ENCODE results near the gene H1-8. TPM values are rescaled to one million over a fixed set of nuclear protein-coding genes. Genes with fewer than 3 reads are reported as not detected.
"Not testable (repeated sequence)": the region's sequence is repeated elsewhere in the genome, so short reads cannot be mapped to it uniquely, and the experiment has no call there.

H1-8 gene
- total RNA-seq, 1 donor from 2014 or later = not detected

GRCh38 chr3:129533406-129533805, 9.6 kb upstream of the H1-8 start:
- DNase-seq (ENCODE audit: low spot score) = no peak

GRCh38 chr3:129534428-129535027, 8.4 kb upstream of the H1-8 start:
- no peak for DNase-seq (ENCODE audit: low spot score)

GRCh38 chr3:129535075-129535474, 7.9 kb upstream of the H1-8 start:
- DNase-seq (ENCODE audit: low spot score) = no peak

- DNase-seq (ENCODE audit: low spot score) = no peak
These were observed 6.7 kb upstream of the H1-8 start for GRCh38 chr3:129536374-129536667.

GRCh38 chr3:129536804-129537203, 6.2 kb upstream of the H1-8 start:
- no peak for DNase-seq (ENCODE audit: low spot score)

GRCh38 chr3:129539206-129539605, 3.8 kb upstream of the H1-8 start:
- no peak for DNase-seq (ENCODE audit: low spot score)

GRCh38 chr3:129540776-129541516, 2.0 kb upstream of the H1-8 start:
- DNase-seq (ENCODE audit: low spot score) = no peak

- no peak for DNase-seq (ENCODE audit: low spot score)
These were observed 228 bp upstream of the H1-8 start for GRCh38 chr3:129542747-129543146.

- no peak for DNase-seq (ENCODE audit: low spot score)
These were observed 1.0 kb downstream of the H1-8 start for GRCh38 chr3:129543999-129544398.

- not testable (repeated sequence) for DNase-seq (ENCODE audit: low spot score)
These were observed 3.0 kb downstream of the H1-8 start for GRCh38 chr3:129545951-129546350.

- DNase-seq (ENCODE audit: low spot score) = no peak
These were observed 4.3 kb downstream of the H1-8 start for GRCh38 chr3:129547241-129547640.

GRCh38 chr3:129548104-129548965, 5.4 kb downstream of the H1-8 start:
- no peak for DNase-seq (ENCODE audit: low spot score)

- no peak for DNase-seq (ENCODE audit: low spot score)
These were observed 6.2 kb downstream of the H1-8 start for GRCh38 chr3:129549006-129549800.

- DNase-seq (ENCODE audit: low spot score) = no peak
These were observed 6.8 kb downstream of the H1-8 start for GRCh38 chr3:129549805-129550204.

- DNase-seq (ENCODE audit: low spot score) = no peak
These were observed 9.5 kb downstream of the H1-8 start for GRCh38 chr3:129552287-129553050.

- no peak for DNase-seq (ENCODE audit: low spot score)
These were observed 10.2 kb downstream of the H1-8 start for GRCh38 chr3:129553171-129553570.

- DNase-seq (ENCODE audit: low spot score) = no peak
These were observed 10.7 kb downstream of the H1-8 start for GRCh38 chr3:129553719-129554118.

- no peak for DNase-seq (ENCODE audit: low spot score)
These were observed 11.6 kb downstream of the H1-8 start for GRCh38 chr3:129554356-129555152.

GRCh38 chr3:129555153-129555550, 12.2 kb downstream of the H1-8 start:
- DNase-seq (ENCODE audit: low spot score) = no peak

GRCh38 chr3:129555616-129556357, 12.8 kb downstream of the H1-8 start:
- no peak for DNase-seq (ENCODE audit: low spot score)

Data from mucosa of gallbladder (tissue), 1 donor.